NCI-H446 treated with DMSO at 0.1 percent for 48 hours (cell line): ENCODE measurements around the gene PNMT.

Experiments used
- DNase-seq: peaks from one replicate; lab custom pipeline; 2025; lab: John Stamatoyannopoulos, UW

The PNMT gene

DNA sequence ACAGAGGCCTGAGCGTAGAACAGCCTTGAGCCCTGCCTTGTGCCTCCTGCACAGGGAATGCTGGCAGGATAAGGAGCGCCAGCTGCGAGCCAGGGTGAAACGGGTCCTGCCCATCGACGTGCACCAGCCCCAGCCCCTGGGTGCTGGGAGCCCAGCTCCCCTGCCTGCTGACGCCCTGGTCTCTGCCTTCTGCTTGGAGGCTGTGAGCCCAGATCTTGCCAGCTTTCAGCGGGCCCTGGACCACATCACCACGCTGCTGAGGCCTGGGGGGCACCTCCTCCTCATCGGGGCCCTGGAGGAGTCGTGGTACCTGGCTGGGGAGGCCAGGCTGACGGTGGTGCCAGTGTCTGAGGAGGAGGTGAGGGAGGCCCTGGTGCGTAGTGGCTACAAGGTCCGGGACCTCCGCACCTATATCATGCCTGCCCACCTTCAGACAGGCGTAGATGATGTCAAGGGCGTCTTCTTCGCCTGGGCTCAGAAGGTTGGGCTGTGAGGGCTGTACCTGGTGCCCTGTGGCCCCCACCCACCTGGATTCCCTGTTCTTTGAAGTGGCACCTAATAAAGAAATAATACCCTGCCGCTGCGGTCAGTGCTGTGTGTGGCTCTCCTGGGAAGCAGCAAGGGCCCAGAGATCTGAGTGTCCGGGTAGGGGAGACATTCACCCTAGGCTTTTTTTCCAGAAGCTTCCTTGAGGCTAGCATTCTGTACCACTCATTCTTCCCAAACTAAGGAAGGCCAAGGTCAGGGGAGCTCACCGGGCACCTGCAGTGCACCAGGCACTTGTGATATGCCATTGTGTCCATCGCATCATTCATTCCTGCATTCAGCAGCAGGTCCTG, 1.9 kb downstream of the PNMT start:
- no peak for DNase-seq

GRCh38 chr17:39670746-39671145, 2.5 kb downstream of the PNMT start:
- DNase-seq: no peak

DNA sequence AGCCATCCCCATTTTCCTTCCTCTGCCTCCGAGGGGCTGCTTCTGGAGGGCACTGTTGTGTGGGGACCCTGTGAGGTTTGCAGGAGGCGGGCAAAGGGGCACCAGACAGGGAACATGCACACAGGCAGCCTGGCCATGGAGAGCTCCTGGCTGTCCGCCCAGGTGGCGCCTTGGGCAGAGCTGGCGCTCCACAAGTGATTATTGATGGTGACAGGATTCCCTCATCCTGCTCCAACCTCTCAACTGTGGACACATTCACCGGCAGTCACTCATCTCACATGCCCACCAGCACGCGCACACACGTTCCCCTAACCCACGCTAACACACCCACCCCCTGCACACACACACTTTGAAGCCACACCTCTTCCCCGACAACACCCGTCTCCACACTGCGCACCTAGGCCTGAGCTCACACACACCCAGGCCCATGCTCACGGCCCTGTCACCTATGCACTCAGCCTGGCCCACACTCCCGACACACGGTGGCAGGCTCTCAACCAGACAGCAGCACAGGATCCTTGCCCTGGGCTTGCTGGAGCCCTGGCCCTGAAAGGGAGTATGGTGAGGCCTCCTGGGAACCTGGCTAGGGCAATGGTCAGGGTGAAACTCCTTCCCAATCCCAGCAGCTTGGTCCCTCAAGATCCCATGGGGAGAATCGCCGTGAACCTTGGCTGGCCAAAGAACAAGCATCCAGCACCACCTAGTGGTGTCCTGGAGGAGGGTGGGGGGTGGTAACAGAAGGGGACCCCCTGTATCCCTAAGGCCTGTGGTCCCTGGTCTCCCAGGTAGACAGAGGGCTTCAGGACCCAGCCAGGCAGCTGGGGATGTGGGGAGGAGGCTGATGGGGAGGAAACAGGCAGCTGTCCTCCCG, 3.6 kb downstream of the PNMT start:
- DNase-seq: peak; percentile 5

DNA sequence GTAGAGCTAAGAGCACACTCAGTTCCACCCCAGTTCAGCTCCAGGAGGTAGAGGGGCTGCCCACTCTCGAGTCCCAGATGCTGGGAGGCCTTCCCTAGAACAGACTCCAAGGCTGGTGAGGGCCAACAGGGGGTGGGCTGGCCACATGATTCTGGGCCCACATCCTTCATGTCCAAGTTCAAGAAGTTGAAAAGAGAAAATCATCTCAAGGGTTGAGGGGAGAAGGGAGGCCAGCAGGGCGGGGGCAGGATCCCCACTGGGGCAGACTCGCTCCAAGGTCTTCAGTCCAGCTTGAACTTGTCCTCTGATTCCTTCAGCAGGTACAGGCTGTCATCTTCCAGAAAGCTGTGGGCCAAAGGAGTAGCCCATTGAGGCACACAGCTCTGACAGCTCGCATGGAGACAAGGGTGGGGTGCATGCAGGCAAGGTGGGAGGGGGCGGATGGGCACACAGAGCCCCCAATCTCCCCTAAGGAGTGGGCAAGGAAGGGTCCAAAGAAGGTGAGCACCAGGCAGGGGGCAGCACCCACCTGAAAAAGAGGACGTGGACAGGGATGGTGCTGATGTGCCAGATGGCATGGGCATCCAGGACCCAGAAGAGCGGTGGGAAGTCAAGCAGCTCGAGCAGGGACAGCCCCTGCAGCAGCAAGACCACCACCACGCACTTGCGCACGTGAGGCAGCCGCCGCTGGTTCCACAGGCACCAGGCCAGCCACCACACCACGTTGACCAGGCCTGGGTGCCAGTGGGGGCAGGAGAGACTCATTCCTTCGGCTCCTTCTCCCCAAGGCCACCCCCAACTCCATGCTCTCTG, 4.5 kb downstream of the PNMT start:
- no peak for DNase-seq

DNA sequence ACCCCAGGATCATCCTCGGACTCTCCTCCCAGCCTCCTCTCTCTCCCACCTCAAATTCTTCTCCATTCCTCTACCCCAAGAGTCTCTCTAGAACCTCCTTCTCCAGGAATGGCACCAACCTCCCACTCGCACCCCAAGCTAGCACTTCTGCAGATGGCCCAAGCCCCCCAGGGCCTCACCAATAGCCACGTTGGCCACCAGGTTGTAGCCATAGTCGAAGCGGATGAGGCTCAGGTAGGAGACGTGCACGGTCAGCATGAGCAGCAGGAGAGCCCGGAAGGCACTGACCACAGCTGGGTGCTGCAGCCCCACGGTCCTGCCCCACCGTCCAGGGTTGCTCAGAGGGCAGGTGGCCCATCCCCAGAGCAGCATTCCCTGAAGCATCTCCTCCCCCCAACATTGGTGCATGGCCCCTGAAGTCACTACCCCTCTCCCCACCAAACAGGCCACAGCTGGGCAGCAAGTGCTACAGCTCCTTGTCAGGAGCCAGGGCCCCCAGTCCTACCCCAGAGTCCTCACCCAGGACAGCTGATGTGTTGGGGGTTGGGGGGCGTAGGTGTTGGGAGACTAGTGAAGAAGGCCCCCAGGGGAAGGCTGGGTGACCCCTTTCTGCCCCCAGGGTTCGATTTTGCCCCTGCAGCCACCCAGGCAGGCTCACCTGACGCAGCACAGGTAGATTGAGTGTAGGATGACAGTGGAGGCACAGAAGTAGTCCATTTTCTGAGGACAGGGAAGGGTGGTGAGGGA, 5.3 kb downstream of the PNMT start:
- DNase-seq: no peak

GRCh38 chr17:39674179-39674578, 5.9 kb downstream of the PNMT start:
- no peak for DNase-seq

- no peak for DNase-seq
These were observed 6.6 kb downstream of the PNMT start for GRCh38 chr17:39674702-39675389.

DNA sequence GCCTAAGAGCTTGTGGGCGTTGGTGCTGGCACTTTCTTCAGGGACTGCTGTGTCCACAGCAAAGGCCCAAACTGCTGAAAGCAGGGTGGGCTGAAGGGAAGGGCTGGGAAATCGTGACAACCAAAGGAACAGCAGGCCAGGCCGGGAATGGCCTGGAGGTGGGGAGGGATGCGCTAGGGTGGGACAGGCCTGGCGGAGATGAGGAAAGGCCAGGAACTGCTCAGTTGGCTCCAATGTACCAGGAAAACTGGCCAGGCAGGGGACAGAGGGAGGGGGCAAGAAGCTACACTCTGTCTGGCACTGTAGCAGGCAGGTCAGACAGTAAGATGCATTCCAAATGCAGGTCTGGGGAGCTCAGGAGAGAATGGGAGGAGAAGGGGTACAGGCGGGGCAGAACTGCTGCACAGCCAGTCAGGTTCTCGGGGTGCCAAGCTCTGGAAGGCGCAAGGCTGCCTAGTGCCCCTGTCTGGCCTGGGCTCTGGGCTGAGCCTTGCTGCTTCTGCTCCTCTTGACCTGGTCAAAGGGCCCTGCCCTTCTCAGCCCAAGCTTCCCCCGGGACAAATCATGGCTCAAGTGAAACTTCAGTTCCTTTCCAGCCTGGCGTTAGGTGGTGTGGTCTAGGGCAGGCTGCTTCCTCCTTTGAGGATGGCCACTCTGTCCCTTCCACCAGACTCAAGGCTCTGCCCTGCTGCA, 7.3 kb downstream of the PNMT start:
- no peak for DNase-seq

- no peak for DNase-seq
These were observed 8.1 kb downstream of the PNMT start for GRCh38 chr17:39676198-39676819.

DNA sequence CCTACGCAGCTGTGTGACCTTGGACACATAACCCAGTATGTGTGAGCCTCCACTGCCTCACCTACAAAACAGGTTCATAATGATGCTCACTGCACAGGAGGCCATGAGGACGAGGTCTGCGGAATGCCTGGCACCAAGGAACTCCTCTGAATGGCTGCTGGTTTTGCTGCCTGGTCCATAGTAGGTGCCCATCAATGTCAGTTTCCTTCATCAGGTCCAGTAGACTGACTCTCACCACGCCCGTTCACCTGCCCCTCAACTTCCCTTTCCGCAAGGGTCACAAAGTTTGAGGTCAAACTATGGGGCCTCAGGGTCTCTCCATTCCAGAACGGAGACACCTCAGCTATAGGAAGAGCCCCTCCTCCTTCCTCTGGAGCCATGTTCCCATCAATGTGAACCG, 8.8 kb downstream of the PNMT start:
- DNase-seq: no peak

DNA sequence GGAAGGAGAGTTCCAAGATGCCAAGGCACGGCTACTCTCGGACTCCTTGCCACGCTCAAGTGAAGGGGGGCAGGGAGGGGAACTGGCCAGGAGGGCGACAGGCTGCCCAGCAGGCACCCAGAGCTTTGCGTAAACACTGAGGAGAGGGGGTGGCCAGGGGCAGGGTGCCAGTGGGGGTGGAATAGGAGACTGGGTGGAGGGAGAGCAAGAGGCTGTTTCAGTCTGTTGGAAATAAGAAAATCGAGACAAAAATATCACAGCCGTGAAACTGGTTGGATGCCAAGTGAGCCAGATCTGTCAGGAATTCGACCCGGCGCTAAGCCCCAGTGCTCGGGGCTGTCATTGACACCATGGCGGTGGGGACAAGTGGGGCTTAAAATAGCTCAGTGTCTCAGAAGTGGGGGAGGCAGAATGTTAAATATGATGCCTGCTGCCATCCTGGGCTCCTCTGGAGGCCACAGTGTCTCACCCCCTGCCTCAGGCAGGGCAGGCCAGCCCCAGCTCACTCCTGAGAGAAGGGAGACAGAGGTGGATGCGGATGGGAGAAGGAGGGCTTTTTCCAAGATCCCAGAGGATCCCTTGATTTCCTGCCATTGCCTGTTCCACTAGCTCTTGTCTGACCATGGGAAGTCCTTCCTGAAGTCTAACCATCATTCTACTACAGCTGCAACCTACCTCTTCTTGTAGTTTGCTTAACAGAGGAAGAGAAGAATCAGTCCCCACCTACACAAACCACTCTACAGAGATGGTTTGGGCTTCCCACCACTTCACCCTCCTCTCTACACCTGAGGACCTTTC, 9.5 kb downstream of the PNMT start:
- no peak for DNase-seq

GRCh38 chr17:39678340-39679116, 10.3 kb downstream of the PNMT start:
- DNase-seq: no peak

DNA sequence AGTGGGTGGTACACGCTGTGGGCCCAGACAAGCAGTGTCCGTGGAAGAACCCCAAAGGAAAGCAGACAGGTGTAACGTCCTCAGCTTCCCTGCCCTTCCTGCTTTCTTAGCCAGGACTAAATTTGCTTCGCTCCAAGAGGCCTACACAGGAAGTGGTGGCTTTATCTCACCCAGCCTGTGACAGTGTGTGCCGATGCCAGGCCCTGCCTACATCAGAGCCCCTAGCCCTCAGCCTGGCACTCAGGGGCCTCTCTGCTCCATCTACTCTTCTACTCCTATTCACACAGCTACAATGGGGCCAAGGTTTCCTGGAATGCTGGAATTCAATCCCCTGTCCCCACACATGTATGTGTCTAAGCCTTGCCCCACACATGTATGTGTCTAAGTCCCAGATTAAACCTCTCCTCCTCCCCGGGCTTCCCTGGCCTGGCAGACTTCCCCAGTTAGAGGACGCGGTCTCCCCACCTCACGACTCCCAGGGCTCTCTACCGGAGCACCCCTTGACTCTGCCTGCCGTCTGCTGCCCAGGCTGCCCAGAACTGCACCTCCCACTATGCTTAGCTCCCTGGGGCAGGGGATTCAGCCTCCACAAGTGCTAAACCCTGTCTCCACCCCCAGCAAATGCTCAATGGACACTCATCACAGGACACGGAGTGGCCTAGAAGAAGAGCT, 11.4 kb downstream of the PNMT start:
- DNase-seq: no peak

- DNase-seq: no peak
These were observed 15.2 kb downstream of the PNMT start for GRCh38 chr17:39683295-39683939.

DNA sequence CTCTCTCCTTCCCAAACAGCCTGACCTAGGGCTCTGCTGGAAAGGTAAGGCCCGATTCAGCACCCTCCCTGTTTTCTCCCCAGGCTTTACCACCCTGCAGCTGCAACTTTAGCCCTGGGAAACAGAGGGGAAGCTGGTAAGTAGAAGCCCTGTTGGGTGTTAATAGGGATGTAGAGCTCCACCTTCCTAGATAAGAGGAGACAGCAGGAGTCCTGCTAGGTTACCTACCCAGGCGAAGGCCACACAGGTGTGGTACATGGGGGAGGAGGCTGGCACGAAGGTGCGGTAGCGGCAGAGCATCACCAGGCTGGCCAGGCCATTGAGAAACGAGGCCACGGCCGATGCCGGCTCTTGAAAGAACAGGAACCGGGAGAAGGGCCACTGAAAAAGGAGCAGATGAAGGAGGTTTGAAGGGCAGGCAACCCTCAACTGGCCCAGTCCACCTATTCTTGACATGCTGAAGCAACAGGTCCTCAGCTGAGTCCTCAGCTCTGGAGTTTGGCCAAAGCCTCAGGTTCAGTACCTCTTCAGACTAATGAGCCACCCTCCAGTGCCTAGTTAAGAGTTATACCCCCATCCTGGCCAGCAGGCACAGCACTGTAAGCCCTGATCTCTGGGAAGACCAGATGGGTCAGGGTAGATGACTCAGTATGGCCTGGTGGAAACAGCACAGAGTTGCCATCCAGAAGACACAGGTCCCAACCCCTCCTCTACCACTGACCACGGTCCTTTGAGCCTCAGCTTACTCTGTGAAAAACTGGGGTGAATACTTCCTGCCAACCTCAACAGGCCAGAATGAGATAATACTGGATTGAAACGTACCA, 16.3 kb downstream of the PNMT start:
- no peak for DNase-seq

DNA sequence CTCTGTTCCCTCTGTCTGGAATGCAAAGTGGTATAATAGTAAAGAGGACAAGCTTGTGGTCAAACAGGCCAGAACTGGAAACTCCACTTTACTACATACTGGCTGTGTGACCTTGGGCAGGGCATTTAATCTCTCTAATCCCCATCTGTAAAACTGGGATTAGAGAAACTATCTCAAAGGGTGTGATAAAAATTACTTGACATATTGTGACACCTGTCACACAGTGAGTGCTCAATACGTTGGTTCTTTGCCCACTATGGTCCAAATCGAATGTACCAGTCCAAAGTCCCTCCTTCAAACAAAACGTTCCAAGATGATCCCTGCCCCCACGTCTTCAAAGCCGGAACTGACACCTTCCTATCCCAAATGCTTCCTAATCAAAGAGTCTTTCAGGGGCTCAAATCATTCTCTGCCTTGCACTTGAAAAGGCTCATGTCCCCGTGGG, 18.9 kb downstream of the PNMT start:
- no peak for DNase-seq
